ENCODE data around the gene MICU2.

MICU2 gene
- 35.1 to 46.0 (median 37.0) reads per million in 4 donors for total RNA-seq

- DNase-seq: peak; percentile 85 to 98 (median 90)
These were observed at the start of gene MICU2 for GRCh38 chr13:21603531-21604448. Gene MICU2 (minus strand): TSS chr13:21604170. CDS start chr13:21604148, 22 bp downstream.

GRCh38 chr13:21641629-21642028, 37.7 kb upstream of the MICU2 start:
- DNase-seq: no peak

DNA sequence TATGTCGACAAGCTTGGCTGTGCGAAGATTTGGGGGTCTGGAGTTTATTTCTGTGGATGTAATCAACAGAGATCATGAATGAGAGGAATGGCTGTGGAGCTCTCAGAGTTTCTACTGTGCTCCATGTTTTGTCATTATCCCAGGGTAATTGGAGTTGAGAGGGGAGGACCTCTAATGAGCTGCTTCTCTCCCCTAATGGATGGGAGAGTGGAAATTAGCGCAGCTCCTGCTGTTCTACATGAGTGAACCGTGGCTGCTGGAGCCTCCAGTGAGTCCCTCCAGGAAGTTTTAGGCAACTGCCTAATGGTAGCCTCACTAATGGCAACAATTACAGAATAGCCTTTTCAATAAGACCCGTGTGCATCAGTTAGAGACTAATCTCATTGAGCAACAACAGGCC, 35.6 kb upstream of the MICU2 start:
- no peak for DNase-seq

GRCh38 chr13:21638319-21639282, 34.6 kb upstream of the MICU2 start:
- DNase-seq: peak in 3 of 5 donors; percentile 9 to 27 (median 22)

DNA sequence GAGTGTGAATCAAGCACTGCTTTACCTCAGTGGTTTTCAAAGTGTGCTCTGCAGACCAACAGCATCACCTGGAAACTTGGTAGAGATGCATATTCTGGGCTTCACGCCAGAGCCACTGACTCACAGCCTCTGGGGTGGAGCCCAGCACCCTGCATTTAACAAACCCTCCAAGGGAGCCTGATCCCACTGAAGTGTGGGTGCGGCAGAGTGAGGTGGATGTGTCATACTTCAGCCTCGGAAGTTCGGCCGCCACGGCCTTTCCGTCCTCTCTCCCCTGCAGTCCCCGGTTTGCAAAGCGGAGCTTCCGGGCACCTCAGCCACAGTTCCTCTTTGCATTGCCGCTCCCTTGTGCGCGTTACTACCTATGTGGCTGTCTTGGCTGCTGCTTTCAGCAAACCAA, 33.3 kb upstream of the MICU2 start:
- DNase-seq: no peak

- DNase-seq: no peak
These were observed 32.7 kb upstream of the MICU2 start for GRCh38 chr13:21636656-21637055.

GRCh38 chr13:21632196-21632595, 28.2 kb upstream of the MICU2 start:
- no peak for DNase-seq

DNA sequence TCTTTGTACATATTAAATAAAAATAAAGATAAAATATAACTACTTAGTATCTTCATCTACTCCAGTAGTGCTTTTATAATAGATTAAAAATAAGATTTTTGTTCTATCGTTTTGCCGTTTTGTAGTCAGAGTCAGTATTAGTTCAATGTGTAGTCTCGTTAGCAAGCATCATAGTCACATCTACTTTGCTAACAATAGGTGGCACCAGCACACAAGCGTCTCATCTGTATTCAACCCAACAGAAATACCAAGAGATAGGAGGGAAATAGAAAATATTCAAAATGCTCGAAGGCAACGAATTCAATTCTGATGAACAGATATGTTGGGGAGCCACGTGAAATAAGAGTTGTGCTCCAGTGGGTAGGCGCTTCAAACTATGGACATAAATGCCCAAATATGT, 21.4 kb upstream of the MICU2 start:
- peak in 1 of 5 donors; percentile 4 for DNase-seq

GRCh38 chr13:21620861-21621260, 16.9 kb upstream of the MICU2 start:
- no peak for DNase-seq

- DNase-seq: no peak
These were observed 15.8 kb upstream of the MICU2 start for GRCh38 chr13:21619633-21620220.

DNA sequence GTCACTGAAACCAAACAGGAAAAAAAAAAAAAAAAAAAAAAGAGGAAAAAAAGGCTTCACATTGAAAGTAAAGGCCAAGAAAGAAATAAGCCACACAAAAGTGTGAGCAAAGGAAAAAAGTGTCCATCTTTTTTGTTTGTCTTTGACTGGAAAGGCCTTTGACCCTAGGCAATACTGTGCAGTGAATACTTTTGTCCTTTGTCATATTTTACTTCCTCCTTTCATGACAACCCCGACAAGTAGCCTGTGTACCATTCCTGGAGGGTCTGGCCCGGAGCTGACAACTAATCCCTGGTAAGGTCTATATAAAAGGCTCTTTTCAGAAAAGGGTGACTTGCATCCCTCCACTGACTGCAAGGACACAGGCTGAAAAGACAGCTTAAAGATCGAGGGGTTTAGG, 12.9 kb upstream of the MICU2 start:
- DNase-seq: no peak

DNA sequence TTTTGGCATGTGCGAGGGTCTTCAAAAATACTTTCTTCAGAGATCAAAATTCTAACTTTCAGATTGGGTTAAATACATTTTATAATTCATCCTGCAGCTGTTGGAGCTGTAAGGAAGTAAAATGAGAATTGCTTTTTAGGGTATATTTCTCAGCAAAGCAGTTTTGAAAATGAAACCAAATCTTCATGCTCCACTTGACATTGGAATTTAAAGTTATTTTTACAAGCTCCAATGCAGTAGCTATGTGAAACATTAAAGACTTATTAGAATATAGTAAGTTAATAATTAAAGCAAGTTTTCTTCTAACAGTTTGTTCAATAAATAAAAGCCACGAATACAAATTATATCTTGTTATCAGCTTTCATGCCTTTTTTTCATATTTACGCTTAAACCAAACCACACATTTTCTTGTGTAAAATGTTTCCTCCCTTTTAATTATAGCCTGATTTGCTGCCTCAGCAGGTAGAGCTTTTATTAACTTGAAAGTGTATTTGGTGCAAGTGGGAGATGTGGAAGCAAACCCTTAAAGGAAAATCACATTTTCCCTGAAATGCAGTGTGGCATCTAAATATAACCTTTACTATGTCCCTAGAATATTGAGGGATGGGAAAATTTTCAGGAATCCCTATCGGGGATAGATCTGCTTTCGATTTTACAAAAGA, 12.4 kb upstream of the MICU2 start:
- DNase-seq: no peak

DNA sequence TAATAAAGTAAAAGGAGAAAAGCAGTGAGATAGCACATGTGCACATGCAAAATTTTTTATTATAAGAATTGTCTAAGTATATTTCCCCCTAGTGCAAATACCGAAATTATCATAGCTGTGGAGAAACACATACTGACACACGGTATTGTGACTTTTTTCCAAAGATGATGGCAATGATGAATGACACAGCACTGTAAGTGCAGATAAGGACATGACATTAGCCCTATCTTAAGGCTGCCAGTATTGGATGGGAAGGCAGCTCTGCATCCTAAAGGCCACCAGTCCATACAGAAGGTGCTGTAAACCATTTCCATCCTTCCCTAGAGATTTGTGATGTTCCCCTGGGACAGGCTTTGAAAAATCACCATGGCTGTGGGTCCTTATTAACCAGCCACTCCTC, 11.5 kb upstream of the MICU2 start:
- no peak for DNase-seq

GRCh38 chr13:21613791-21614190, 9.8 kb upstream of the MICU2 start:
- DNase-seq: no peak

- DNase-seq: no peak
These were observed 7.4 kb upstream of the MICU2 start for GRCh38 chr13:21611385-21611784.

DNA sequence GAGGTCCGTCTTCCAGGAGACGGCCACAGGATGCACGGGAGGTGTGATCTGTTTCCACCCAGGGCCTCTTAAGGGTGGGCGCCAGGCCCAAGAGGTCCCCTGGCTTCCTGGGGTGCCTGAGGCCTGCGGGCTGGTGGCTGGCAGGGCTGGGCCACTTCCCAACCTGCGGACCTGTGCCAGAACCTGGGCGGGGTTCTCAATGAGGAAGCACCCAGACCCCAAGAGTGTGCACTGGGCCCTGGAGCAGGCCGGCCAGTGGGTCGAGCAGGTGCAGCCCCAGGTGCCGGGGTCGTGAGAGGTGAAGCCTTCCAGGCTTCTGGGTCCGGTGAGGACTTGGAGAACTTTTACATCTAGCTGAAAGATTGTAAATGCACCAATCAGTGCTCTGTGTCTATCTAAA, 6.7 kb upstream of the MICU2 start:
- no peak for DNase-seq

GRCh38 chr13:21608961-21609360, 5.0 kb upstream of the MICU2 start:
- no peak for DNase-seq

DNA sequence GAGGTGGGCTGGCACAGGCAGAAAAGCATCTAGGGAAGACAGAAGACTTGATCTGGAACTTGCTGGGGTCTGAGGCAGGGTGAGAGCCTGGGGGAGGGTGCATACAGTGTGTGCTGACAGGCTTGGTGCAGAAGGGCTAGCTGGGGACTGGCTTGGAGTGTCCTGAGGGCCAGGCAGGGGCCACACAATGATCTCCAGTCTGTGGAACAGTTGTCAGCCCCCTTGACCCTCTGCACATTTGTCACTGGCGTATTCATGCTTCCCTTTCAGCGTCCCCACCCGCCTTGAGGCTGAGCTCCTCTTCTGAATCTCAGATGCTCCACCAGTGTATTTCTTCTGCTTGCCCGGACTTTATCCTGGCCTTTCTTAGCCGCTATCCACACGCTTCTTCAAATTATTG, 2.8 kb upstream of the MICU2 start:
- no peak for DNase-seq

GRCh38 chr13:21606251-21606650, 2.3 kb upstream of the MICU2 start:
- DNase-seq: no peak

DNA sequence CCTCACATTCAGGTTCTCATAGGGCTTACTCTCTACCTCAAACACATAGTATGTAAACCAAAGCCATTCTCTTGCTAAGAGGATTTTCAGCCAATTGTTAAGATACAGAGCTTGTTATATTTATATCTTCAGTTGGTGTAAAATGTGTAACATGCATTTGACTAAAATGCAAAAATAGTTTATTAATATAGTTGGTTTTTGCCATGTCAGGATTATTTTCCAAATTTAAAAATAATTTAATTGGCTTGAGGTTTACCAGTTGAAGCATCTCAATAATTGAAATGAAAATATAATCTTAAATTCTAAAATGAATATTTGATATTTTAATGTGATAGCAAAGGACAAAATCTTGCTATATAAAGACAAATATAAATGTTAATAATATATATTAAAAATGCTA, 7.2 kb downstream of the MICU2 start:
- no peak for DNase-seq

DNA sequence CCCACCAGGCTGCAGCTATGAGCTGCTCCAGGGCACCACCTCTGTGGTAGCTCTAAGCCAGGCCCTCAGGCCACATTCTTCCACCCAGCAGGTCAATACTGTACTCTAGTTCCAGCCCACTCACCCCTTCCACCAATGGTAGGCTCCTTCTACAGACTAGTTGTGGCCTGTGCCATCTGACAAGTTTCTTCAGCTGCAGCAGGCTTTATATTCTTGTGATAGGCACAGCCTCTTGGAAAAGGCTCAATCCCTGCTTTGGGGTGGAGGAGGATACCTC, 8.5 kb downstream of the MICU2 start:
- DNase-seq: no peak

DNA sequence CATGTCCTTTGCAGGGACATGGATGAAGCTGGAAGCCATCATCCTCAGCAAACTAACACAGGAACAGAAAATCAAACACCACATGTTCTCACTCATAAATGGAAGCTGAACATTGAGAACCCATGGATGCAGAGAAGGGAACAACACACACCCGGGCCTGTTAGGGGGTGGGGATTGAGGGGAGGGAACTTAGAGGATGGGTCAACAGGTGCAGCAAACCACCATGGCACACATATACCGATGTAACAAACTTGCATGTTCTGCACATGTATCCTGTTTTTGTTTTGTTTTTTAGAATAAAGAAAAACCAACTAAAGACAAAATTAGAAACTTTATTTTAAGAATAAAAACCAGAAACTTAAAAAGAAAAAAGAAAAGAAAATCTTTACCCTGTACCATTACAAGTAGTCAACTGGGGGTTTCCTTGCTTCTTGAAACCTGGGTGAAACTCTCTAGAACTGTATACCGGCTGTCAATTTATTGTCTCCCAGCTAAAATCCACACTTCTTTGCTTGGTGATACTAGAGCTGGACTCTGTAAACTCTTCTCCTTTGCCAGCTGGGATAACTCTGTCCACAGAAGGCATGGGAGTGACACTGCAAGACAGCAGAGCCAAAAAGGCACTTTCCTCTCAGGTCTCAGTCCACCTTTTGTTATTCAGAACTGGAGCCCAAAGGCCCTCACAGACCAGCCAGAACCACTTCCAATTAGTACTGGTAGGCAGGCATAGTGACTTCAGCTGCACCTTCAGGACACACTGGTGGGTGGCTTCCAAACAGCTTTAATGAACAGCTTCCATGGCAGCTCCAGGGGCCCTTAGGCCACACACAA, 9.0 kb downstream of the MICU2 start:
- DNase-seq: no peak
